Adrenal gland (tissue), 12 donors: ENCODE results near the gene LPIN2. TPM values are rescaled to one million over a fixed set of nuclear protein-coding genes. Genes with fewer than 3 reads are reported as not detected.
"Not testable (repeated sequence)": the region's sequence is repeated elsewhere in the genome, so short reads cannot be mapped to it uniquely, and the experiment has no call there.

Experiments used
- DNase-seq, 7 donors: peaks; one replicate each; pipeline ENCODE4 v3.0.0-alpha.2; 2019 to 2020
- H3K27ac ChIP-seq, 5 donors: fragments of 200-600 bp; sonication (generic) in 4 of 5; 1 replicate in 3 of 5; 2 replicates in 2 of 5; pipeline versions ENCODE4 v1.5.1 to v1.8.0; 2016 to 2020; ENCODE audit warnings: mild to moderate bottlenecking in 1 of 5
- H3K27me3 ChIP-seq: fragments of 200-600 bp; 2 replicates; pipeline ENCODE4 v1.8.0; 2021
- H3K36me3 ChIP-seq, 2 donors: fragments of 200-600 bp; replicated peaks in 1 of 2; 1 replicate in 1 of 2; 2 replicates in 1 of 2; pipeline versions ENCODE4 v1.5.1 to v1.8.0; 2018 to 2022
- H3K4me1 ChIP-seq, 2 donors: fragments of 200-600 bp; replicated peaks in 1 of 2; 1 replicate in 1 of 2; 2 replicates in 1 of 2; pipeline versions ENCODE4 v1.5.1 to v1.8.0; 2018 to 2021
- H3K4me3 ChIP-seq, 4 donors: fragments of 200-600 bp; sonication (generic) in 3 of 4; one replicate each; pipeline ENCODE4 v1.5.1; 2016 to 2018
- H3K9me3 ChIP-seq, 3 donors: fragments of 200-600 bp; sonication (generic) in 1 of 3; replicated peaks in 1 of 3; 1 replicate in 2 of 3; 2 replicates in 1 of 3; pipeline versions ENCODE4 v1.5.1 to v1.8.0; 2016 to 2021
- POLR2A ChIP-seq, 2 donors: fragments of 450-650 bp; IDR thresholded peaks; one replicate each; pipeline ENCODE4 v1.6.1; 2017; ENCODE audit warnings: antibody characterized with exemption in 2 of 2, mild to moderate bottlenecking in 2 of 2, moderate library complexity in 1 of 2
- WGBS, 4 donors: extraction: QIAGEN DNeasy Blood & Tissue Kit in 2 of 4; methylation state at CpG; one replicate each; pipeline versions ENCODE4 v1.1.5 to v1.1.7; 2013 to 2017; 5-methylcytosine and 5-hydroxymethylcytosine counted together
- intact Hi-C, 2 donors: fragments of 100-400 bp; cut with DNase I; formaldehyde crosslinking; loops; one replicate each; pipeline versions ENCODE4 v1.14.1 to v1.15.0; 2022 to 2023
- polyA plus RNA-seq, 3 donors: library from polyadenylated mRNA; stranded (reverse); fragments of 200-250 nt in 2 of 3; fragments of 350-450 nt in 1 of 3; fragmentation: Illumina TruSeq in 1 of 3; extraction: RNeasy Lipid Tissue Mini Kit (QIAGEN cat#74804) in 1 of 3; gene quantifications; one replicate each; pipeline ENCODE4 v1.2.3, GENCODE V29; 2013 to 2014
- total RNA-seq, 9 donors: library from RNA; depleted of rRNA in 4 of 9; stranded (reverse); fragments of >200 nt in 4 of 9; fragments of 120-200 nt in 1 of 9; fragmentation: NEBNext Ultra II Directional in 1 of 9; extraction: Animal tissue kit (Norgen Biotek cat#: 25700) in 1 of 9; gene quantifications; one replicate each; pipeline versions ENCODE4 v1.1.0 to v1.2.4, GENCODE V29; 2013 to 2023
- TF ChIP-seq, protein P1 (sequence below), 6 experiments: fragments of 450-650 bp in 4 of 6; fragments of 200-600 bp in 2 of 6; sonication (generic) in 1 of 6; IDR thresholded peaks; 1 replicate in 5 of 6; 2 replicates in 1 of 6; pipeline versions ENCODE4 v1.5.1 to v1.8.0; 2016 to 2021; ENCODE audit warnings: antibody characterized with exemption in 6 of 6, mild to moderate bottlenecking in 2 of 6, moderate library complexity in 1 of 6
- donor health status: healthy with polysubstance abuse.
- donor health status: Bipolar disorder and iron deficiency.
- donor health status: DM: yes; HTN: yes; CAD: no.
- donor health status: DM: no; HTN: no; CAD: no.
- donor health status: DM: no; HTN: no; CAD: no.
- donor health status: DM: yes; HTN: yes; CAD: no.

Gene LPIN2
- total and polyA plus RNA-seq, 12 donors = 5.2 to 48.6 (median 27.3) TPM

DNA sequence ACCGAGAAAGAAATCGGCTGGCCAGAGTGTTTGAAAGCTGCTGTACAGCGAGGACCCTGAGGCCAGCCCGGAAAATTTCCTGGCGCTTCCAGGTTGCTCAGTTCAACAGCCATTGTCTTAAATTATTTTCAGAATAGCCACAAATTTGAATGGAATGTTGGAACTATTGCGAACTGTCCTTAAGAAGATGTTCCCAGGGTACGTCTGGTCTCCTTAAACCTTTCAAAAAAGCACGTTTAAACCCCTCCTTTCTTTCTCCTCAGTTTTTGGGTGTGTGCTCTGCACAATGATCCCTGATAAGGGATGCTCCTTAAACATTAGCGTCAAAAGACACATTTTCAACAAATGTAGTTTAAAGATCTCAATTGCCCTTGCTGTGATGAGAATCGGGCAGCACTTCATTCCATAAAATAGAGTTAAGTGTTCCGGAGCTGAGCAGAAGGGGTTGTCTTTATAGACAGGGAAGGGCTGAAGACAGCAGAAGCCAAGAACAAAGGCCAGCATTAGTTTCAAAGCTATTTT lies 14.5 kb upstream of the LPIN2 start:
- no peak for TF ChIP-seq POLR2A (IDR thresholded peaks at IDR 0.05)
- TF ChIP-seq, protein P1, sequence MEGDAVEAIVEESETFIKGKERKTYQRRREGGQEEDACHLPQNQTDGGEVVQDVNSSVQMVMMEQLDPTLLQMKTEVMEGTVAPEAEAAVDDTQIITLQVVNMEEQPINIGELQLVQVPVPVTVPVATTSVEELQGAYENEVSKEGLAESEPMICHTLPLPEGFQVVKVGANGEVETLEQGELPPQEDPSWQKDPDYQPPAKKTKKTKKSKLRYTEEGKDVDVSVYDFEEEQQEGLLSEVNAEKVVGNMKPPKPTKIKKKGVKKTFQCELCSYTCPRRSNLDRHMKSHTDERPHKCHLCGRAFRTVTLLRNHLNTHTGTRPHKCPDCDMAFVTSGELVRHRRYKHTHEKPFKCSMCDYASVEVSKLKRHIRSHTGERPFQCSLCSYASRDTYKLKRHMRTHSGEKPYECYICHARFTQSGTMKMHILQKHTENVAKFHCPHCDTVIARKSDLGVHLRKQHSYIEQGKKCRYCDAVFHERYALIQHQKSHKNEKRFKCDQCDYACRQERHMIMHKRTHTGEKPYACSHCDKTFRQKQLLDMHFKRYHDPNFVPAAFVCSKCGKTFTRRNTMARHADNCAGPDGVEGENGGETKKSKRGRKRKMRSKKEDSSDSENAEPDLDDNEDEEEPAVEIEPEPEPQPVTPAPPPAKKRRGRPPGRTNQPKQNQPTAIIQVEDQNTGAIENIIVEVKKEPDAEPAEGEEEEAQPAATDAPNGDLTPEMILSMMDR (IDR thresholded peaks at IDR 0.05) = no peak
- peak overlapping the region in 3 of 5 donors; percentile 17 to 56 (median 35) for H3K27ac ChIP-seq
- peaks cover 0 to 5% of the 10 kb centered on the region in 2 donors for H3K4me1 ChIP-seq
- no peaks in the 10 kb centered on the region for H3K36me3 ChIP-seq
- 67 to 76% (median 69%) methylated on average over 11 of the region's 11 CpGs for WGBS, 4 donors
- intact Hi-C loops = no loop called here
- no peak overlapping the region for H3K4me3 ChIP-seq
- no peaks in the 10 kb centered on the region for H3K27me3 ChIP-seq
- no peak for DNase-seq
- no peaks in the 10 kb centered on the region for H3K9me3 ChIP-seq

DNA sequence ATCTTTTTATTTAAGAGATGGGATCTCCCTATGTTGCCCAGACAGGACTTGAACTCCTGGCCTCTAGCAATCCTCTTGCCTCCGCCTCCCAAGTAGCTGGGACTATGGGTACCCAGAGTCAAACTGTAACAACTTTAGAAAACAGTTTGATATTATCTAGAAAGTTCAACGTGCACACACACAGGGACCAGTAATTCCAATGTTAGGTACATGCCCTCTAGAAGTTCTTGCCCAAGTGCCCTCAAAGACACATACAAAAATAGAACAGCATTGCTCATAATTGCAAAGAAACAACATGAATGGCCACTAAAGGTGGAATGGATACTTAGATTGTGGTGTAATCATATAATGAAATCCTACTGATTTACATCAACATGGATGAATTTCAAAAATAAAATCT lies 12.6 kb upstream of the LPIN2 start:
- WGBS, 4 donors = 79 to 94% (median 93%) methylated on average over 2 of the region's 2 CpGs
- TF ChIP-seq POLR2A (IDR thresholded peaks at IDR 0.05) = no peak
- TF ChIP-seq, protein P1 (IDR thresholded peaks at IDR 0.05) = no peak
- H3K4me1 ChIP-seq = peaks cover 0 to 5% of the 10 kb centered on the region in 2 donors
- H3K36me3 ChIP-seq = no peaks in the 10 kb centered on the region
- H3K9me3 ChIP-seq = no peaks in the 10 kb centered on the region
- intact Hi-C loops = no loop called here
- DNase-seq = no peak
- no peak overlapping the region for H3K27ac ChIP-seq
- H3K27me3 ChIP-seq = no peaks in the 10 kb centered on the region
- H3K4me3 ChIP-seq = no peak overlapping the region

DNA sequence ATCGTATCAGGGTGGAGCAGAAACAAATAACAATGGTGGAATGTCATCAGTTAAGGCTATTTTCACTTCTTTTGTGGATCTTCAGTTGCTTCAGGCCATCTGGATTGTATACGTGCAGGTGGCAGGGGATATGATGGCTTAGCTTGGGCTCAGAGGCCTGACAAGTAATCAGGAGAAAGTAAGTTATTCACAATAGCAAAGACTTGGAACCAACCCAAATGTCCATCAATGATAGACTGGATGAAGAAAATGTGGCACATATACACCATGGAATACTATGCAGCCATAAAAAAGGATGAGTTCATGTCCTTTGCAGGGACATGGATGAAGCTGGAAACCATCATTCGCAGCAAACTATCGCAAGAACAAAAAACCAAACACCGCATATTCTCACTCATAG lies 10.7 kb upstream of the LPIN2 start:
- H3K4me3 ChIP-seq, H3K27me3 ChIP-seq, H3K27ac ChIP-seq, H3K36me3 ChIP-seq, intact Hi-C loops, H3K4me1 ChIP-seq, H3K9me3 ChIP-seq, DNase-seq: not testable (repeated sequence)
- WGBS, 4 donors = 93 to 96% (median 94%) methylated on average over 2 to 5 of the region's 5 CpGs

DNA sequence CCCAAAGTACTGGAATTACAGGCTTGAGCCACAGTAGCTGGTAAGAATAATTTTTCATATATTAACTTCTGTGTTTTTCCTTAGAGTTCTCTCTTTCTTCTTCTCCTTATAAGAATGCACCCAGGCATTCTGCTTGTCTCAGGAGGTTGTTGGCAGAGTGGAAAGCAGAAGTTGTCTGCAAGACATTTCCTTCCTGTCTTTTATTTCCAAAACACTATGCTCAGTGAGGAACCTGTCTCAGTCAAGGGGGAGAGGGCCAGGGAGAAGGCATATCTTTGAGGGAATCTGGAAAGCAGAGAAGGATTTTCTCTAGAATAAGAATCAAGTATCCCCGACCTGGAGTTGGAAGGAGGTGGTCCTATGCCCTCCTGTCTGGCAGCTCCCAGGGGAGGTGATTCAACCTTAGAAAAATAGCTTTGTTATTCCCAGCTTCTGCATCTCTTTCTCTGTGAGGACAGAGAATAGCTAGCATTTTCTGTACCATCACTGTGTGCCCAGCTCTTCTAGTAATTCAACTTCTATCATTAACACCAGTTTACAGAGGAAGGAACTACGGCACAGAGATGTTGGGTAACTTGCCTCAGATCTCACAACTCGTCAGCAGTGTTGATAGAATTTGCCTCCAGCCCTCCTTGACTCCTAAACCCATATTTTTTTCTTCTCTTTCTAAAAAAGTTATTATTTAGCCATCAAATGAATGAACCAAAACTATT lies 3.8 kb upstream of the LPIN2 start:
- TF ChIP-seq POLR2A (IDR thresholded peaks at IDR 0.05) = peak in 1 of 2 donors; percentile 21
- TF ChIP-seq, protein P1 (IDR thresholded peaks at IDR 0.05) = no peak
- no peaks in the 10 kb centered on the region for H3K9me3 ChIP-seq
- no peaks in the 10 kb centered on the region for H3K27me3 ChIP-seq
- no peak overlapping the region for H3K4me3 ChIP-seq
- DNase-seq = peak in 1 of 7 donors; percentile 33
- peaks cover 3 to 27% of the 10 kb centered on the region in 2 donors for H3K4me1 ChIP-seq
- intact Hi-C loops = loop anchor here in 1 of 2 donors (10.0 kb wide), 1 partner anchor 48 kb away; no protein-coding TSS in a partner anchor
- H3K36me3 ChIP-seq = no peaks in the 10 kb centered on the region
- WGBS, 4 donors = 58 to 72% (median 62%) methylated on average over 3 of the region's 3 CpGs
- H3K27ac ChIP-seq = peak overlapping the region in 4 of 5 donors; percentile 10 to 87 (median 36)
